ENCODE data around the gene RAP1GAP2.

The RAP1GAP2 gene

GRCh38 chr17:2872282-2872681 lies 76.0 kb downstream of the RAP1GAP2 start:
- no peak for TF ChIP-seq CTCF (conservative IDR thresholded peaks at IDR 0.05; ENCODE audit: low read length)
- no peak overlapping the region for H3K4me3 ChIP-seq (ENCODE audit: low read length)
- DNase-seq (ENCODE audit: low read depth): no peak

- no peak overlapping the region for H3K4me3 ChIP-seq (ENCODE audit: low read length)
- no peak for TF ChIP-seq CTCF (conservative IDR thresholded peaks at IDR 0.05; ENCODE audit: low read length)
- no peak for DNase-seq (ENCODE audit: low read depth)
Measured at GRCh38 chr17:2874189-2874686, 78.0 kb downstream of the RAP1GAP2 start.

- no peak overlapping the region for H3K4me3 ChIP-seq (ENCODE audit: low read length)
- TF ChIP-seq CTCF (conservative IDR thresholded peaks at IDR 0.05; ENCODE audit: low read length): no peak
- no peak for DNase-seq (ENCODE audit: low read depth)
Measured at GRCh38 chr17:2875608-2876007, 79.4 kb downstream of the RAP1GAP2 start.

- no peak for DNase-seq (ENCODE audit: low read depth)
- no peak overlapping the region for H3K4me3 ChIP-seq (ENCODE audit: low read length)
- no peak for TF ChIP-seq CTCF (conservative IDR thresholded peaks at IDR 0.05; ENCODE audit: low read length)
Measured at GRCh38 chr17:2876467-2876866, 80.2 kb downstream of the RAP1GAP2 start.

- no peak overlapping the region for H3K4me3 ChIP-seq (ENCODE audit: low read length)
- DNase-seq (ENCODE audit: low read depth): no peak
- no peak for TF ChIP-seq CTCF (conservative IDR thresholded peaks at IDR 0.05; ENCODE audit: low read length)
Measured at GRCh38 chr17:2878751-2879254, 82.6 kb downstream of the RAP1GAP2 start.

GRCh38 chr17:2880050-2880449 lies 83.8 kb downstream of the RAP1GAP2 start:
- no peak overlapping the region for H3K4me3 ChIP-seq (ENCODE audit: low read length)
- DNase-seq (ENCODE audit: low read depth): no peak
- TF ChIP-seq CTCF (conservative IDR thresholded peaks at IDR 0.05; ENCODE audit: low read length): no peak

- no peak for DNase-seq (ENCODE audit: low read depth)
- no peak for TF ChIP-seq CTCF (conservative IDR thresholded peaks at IDR 0.05; ENCODE audit: low read length)
- no peak overlapping the region for H3K4me3 ChIP-seq (ENCODE audit: low read length)
Measured at GRCh38 chr17:2881295-2881694, 85.1 kb downstream of the RAP1GAP2 start.

Data from AG10803 (cell line).